ENCODE measurements around the gene NOC3L.

NOC3L gene

DNA sequence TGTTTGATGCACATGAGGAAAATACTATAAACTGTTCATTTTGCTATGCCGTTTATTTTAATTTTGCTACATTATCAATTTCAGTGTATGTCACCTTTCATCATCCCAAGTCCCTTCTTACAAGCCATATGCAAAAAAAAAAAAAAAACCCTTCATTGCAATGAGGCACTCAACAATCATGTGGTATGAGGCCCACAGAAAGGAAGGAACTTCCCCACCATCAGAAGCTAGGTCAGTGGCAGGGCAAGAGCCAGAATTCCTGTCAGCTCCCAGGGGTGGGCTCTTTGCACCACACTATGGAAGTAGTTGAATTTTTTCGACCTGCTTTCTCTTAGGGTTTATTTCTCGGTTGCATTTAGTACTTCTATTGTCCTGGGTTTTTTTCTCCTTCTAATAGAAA is 75.4 kb downstream of the NOC3L start:
- Histone ChIP-seq H3K9me3 (no peaks in the 10 kb centered on the region), H3K36me3 (no peaks in the 10 kb centered on the region), H3K27me3 (peaks cover 31% of the 10 kb centered on the region), H3K4me1 (ENCODE audit: control insufficient read depth in 1 of 2, insufficient read depth in 1 of 2, low read depth in 1 of 2, low read length in 1 of 2) (no peaks in the 10 kb centered on the region), H3K27ac (no peak overlapping the region), H3K4me3 (ENCODE audit: low read depth in 1 of 2, low read length in 1 of 2) (no peak overlapping the region)
- TF ChIP-seq, protein P1, sequence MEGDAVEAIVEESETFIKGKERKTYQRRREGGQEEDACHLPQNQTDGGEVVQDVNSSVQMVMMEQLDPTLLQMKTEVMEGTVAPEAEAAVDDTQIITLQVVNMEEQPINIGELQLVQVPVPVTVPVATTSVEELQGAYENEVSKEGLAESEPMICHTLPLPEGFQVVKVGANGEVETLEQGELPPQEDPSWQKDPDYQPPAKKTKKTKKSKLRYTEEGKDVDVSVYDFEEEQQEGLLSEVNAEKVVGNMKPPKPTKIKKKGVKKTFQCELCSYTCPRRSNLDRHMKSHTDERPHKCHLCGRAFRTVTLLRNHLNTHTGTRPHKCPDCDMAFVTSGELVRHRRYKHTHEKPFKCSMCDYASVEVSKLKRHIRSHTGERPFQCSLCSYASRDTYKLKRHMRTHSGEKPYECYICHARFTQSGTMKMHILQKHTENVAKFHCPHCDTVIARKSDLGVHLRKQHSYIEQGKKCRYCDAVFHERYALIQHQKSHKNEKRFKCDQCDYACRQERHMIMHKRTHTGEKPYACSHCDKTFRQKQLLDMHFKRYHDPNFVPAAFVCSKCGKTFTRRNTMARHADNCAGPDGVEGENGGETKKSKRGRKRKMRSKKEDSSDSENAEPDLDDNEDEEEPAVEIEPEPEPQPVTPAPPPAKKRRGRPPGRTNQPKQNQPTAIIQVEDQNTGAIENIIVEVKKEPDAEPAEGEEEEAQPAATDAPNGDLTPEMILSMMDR (IDR thresholded peaks at IDR 0.05) = no peak

DNA sequence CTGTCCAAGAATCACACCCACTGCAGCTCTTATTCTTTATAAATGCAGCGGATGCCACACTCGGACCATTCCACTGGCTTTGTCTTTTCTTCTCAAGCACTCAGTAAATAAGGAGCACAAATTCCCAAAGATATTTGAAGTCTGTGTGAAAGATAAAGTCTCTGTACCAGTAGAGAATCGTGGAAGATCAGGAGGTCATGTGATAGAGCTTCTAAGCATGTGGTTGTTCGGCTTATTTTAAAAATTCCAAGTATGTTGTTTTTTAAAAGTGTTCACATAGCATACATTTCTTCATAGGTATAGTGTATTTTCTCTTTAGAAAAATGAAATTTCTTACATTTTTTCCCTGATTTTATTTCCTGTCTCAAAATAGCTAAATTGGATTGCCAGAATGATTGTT is 75.8 kb downstream of the NOC3L start:
- H3K27ac ChIP-seq = no peak overlapping the region
- H3K4me3 ChIP-seq (ENCODE audit: low read depth in 1 of 2, low read length in 1 of 2) = no peak overlapping the region
- H3K4me1 ChIP-seq (ENCODE audit: control insufficient read depth in 1 of 2, insufficient read depth in 1 of 2, low read depth in 1 of 2, low read length in 1 of 2) = no peaks in the 10 kb centered on the region
- H3K36me3 ChIP-seq = no peaks in the 10 kb centered on the region
- H3K27me3 ChIP-seq = peaks cover 26% of the 10 kb centered on the region
- TF ChIP-seq, protein P1 (IDR thresholded peaks at IDR 0.05) = no peak
- no peaks in the 10 kb centered on the region for H3K9me3 ChIP-seq

DNA sequence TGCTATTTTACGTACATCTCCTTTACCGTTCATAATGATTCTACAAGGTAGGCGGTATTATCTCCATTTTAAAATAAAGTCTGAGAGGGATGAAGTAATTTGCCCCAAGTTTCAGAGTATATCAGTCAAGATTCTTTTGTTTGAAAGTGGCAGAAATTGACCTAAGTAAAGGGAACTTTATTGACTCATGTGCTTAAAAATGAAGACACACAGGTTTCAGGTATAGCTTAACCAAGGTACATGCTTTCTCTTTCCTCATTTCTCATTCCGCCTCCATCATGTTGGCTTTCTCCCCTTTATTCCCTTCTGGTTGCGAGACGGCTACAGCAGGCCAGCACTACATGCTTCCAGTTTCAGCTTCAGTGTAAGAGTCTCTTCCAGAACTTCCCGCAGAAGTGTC is 77.5 kb downstream of the NOC3L start:
- no peaks in the 10 kb centered on the region for H3K36me3 ChIP-seq
- no peak overlapping the region for H3K27ac ChIP-seq
- H3K4me3 ChIP-seq (ENCODE audit: low read depth in 1 of 2, low read length in 1 of 2) = no peak overlapping the region
- peaks cover 25% of the 10 kb centered on the region for H3K27me3 ChIP-seq
- TF ChIP-seq, protein P1 (IDR thresholded peaks at IDR 0.05) = no peak
- H3K4me1 ChIP-seq (ENCODE audit: control insufficient read depth in 1 of 2, insufficient read depth in 1 of 2, low read depth in 1 of 2, low read length in 1 of 2) = no peaks in the 10 kb centered on the region
- H3K9me3 ChIP-seq = no peaks in the 10 kb centered on the region
